GM21723 (cell line): ENCODE measurements around the gene TSPAN3.

ENCODE experiments used
- ATAC-seq: cut with Tn5 transposase; IDR thresholded peaks from one replicate; pipeline ENCODE4 v1.9.1; 2021; ENCODE audit warnings: mild to moderate bottlenecking, moderate library complexity; ENCODE audit not compliant: unreplicated experiment

The TSPAN3 gene

GRCh38 chr15:77025083-77025901 lies 45.6 kb downstream of the TSPAN3 start:
- no peak for ATAC-seq

- no peak for ATAC-seq
Observed at GRCh38 chr15:77024273-77025082, 46.4 kb downstream of the TSPAN3 start.

DNA sequence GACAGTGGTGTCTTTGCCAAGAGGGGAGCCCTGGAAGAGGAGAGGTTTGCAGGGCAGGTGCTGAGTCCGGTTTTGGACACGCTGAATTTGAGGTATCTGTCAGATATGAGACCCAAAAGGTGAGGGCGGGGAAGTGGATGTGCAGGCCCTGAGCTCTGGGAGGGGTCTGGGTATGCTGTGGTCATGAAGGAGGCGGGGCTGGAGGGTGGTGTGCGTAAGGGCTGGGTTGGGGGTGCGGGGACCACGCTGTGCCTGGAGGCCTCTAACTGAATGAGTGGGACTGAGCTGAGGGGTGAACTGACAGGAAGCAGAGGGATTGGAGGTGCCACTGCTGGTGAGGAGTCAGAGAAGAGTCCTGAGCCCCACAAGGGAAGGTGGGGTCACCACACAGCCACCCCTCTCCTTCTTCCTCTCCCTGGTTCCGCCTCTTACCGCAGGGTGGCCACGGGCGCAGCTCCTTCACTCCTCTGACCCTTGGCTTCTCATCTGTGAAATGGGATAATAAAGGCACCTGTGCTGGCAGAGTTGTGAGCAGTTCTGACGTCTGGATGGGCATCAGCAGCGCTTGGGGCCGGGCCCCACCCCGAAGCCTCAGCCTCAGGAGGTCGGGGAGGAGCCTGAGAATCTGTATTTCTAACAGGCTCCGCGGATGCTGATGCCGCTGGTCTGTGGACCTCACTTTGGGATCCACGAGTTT lies 47.2 kb downstream of the TSPAN3 start:
- ATAC-seq: no peak

GRCh38 chr15:77022646-77023575 lies 48.0 kb downstream of the TSPAN3 start:
- no peak for ATAC-seq

DNA sequence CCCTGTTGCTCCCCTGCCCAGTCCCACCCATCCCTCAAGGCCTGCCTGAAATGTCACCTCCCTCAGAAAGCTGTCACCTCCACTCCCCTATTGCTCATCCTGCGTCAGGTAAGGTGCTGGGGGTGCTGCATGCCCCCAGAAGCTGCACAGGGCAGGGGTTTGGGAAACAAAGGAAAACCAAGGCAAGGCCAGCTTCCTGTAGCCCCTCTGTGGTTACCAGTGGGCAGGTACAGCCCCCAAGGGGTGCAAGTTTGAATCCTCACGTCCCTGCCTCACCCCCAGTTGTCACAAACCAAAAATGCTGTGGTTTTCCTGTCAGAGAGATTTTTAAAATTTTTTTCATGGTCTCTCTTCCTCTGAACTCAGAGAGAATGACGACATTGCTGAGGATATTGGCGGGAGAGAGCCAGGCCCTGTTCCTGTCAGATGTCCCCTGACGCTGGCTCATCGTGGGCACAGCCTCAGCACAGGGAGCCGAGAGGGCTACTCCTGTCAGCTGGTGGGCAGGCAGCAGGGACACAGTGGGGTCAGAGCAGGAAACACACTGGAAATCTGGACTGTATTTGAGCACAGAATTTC lies 49.0 kb downstream of the TSPAN3 start:
- no peak for ATAC-seq

DNA sequence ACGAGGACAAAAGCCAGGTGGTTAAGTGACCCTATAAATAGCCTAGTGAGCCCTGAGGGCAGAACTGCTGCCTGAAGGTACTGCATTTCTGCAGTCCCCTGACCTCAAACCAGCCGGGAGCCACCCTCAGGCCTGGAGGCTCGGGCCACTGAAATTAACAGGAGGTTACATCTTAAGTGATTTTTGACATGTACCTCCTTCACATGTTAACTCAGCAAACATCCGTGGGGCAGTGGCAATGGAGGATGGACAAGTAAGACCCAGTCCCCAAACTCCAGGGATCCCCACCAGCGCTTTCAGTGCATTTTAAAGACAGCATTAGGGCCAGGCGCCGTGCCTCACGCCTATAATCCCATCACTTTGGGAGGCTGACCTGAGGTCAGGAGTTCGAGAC lies 49.8 kb downstream of the TSPAN3 start:
- no peak for ATAC-seq

- no peak for ATAC-seq
Observed at GRCh38 chr15:77020348-77021087, 50.4 kb downstream of the TSPAN3 start.

GRCh38 chr15:77019521-77020331 lies 51.2 kb downstream of the TSPAN3 start:
- no peak for ATAC-seq

DNA sequence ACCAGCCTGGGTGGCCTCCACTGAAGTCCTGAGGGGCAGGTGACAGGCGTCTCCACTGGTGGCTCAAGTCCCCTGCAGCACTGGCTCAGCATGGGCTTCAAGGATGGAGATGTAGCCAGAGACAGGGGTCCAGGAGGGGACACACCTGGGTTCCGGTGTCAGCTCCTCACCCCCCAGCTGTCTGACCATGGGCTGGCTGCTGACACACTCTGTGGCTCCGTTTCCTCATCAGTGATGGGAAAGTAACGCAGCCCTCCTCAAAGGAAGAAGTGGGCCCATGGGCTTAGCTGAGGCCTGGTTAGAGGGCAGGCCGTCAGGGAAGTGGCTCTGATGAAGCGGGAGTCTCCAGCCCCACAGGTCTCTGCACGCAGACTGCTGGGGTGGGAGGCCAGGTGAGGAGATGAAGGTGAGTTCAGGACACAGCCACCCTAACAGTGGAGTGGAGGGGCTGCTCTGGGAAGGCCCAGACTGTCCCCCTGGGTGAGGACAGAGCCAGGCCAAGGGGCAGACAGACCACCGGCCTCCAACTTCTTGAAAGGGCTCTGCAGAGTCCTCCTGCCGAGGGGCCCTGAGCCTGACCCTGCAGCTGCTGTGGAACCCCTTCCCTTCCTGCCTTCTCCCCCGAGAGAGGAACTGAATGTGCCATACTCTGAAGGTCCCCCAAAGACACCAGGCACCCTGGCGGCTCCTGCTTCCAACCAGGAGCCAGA lies 52.0 kb downstream of the TSPAN3 start:
- ATAC-seq: no peak

DNA sequence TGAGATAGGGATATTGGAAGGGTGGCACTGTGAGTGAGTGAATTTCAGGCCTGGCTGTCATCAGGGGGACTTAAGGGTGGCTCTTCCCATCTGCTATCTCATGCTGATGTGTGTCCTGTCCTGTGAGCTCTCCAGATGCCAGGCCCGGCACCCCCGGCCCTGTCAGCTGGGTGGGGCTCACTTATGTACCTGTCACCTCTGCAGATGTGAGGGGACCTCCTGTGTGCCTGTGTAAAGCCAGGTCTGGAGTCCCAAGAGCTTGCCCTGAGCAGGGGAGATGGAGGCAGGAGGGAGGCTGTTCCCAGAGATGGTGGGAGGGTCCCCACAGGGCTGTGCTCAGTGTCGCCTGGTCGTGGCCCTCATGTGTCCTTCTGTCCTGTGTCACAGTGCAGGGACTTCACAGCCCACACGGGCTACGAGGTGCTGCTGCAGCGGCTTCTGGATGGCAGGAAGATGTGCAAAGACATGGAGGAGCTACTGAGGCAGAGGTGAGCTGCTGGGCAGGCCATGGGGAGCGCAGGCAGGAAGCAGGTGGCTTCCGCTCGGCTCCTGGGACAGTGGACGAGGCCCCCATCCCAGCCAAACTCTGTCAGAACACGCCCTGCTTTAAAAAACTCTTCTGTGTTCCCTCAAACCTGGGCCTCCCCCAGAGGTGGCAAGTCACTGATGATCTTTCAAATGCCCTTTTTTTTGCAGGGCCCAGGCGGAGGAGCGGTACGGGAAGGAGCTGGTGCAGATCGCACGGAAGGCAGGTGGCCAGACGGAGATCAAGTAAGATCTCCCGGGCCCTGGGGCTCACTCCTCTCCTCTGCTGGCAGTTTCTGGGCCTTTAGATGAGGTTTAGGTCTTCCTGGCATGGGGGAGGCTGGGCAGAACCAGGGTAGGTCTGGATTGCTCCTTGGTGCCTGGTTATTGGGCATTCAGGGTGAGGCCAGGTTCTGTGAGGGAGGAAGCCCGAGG lies 52.9 kb downstream of the TSPAN3 start:
- no peak for ATAC-seq

GRCh38 chr15:77017091-77017660 lies 53.7 kb downstream of the TSPAN3 start:
- no peak for ATAC-seq

- no peak for ATAC-seq
Observed at GRCh38 chr15:77016321-77016695, 54.6 kb downstream of the TSPAN3 start.

DNA sequence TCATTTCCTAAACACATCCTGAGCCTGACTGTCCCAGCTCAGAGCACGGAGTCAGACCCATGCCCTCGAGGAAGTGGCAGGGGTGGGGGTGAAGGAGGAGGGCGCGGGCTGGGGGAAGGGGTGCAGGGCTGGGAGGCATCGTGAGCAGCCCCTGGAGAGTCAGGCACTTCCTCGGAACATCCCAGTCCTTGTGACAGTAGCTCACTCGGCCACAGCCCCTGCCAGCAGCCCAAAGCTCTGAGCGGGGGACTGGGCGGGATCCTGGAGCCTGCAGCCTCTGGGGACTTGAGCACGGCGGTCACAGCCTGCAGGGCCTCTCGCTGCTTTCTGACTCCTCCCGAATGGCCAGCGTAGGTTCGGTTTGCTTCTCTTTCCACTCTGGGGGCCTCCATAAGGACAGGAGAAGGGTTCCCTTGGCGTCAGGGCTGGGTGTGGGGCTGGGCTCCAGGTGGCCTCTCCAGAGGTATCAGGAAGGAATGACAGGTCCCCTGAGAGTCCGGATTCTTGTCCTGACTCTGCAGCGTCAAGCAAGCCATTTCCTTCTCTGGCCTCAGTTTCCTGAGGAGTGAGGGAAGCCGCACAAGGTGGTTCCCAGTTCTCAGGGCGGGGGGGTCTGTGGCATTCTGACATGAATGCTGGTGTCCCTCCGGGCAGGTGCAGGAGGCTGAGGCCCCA lies 55.1 kb downstream of the TSPAN3 start:
- ATAC-seq: no peak

- peak; percentile 45 for ATAC-seq
Observed at GRCh38 chr15:77014132-77015081, 56.5 kb downstream of the TSPAN3 start.

DNA sequence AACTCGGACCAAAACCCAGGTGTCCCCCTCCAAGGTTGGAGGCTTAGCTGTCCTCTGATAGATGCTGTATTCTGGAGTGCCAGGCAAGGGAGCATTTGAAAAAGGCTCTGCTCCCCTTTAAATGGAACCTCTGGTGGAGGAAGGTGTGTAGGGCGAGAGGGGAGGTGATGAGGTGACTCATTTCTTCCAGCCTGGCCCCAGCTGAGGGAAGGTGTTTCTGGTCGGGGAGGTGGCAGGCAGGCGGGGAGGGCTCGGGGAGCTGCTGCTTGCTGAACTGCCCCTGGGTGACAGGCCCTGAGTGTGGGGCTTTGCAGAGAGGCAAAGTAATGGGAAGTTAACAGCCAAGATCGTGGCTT lies 57.2 kb downstream of the TSPAN3 start:
- ATAC-seq: peak; percentile 46
